NCI-H2029 (cell line): Measurements from ENCODE around the gene GALNT13.
A peak's percentile ranks its signal among the peaks of the same experiment; 100 is the strongest.
"Not testable (repeated sequence)": the region's sequence is repeated elsewhere in the genome, so short reads cannot be mapped to it uniquely, and the experiment has no call there.

ENCODE experiments used
- DNase-seq: peaks from one replicate; lab custom pipeline; 2025; lab: John Stamatoyannopoulos, UW

The GALNT13 gene

DNA sequence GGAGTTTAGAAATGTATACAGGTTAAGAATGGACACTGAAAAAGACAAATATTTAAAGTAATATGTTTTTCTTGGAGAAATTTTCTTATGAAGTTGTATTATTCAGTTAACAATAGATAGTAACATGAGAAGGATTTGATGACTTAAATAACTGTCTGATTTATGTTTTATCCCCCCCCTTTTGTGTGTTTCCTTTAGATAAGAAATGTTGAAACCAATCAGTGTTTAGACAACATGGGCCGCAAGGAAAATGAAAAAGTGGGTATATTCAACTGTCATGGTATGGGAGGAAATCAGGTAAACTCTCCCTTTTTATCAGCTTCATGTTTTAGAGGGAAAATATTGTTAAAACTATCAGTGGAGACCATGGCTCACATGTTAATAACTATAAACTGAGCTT is 537.1 kb downstream of the GALNT13 start:
- no peak for DNase-seq

DNA sequence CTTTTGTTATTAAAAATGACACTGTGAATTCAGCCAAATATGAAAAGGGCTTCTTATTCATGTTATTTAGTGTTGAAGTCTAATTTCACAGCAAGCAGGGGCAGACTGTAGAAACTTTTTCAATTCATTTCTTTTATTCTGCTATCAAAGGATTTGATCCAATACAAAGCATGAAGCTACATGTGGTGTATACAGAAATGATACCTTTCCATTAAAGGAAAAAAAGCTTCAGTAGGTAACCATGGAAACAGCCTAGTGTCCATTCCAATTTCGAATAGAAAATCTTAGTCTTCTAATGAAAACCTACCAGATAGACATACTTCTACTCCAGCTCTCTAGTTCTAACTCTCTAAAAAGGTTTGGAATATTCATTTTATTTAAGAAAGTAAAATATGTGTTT is 550.5 kb downstream of the GALNT13 start:
- no peak for DNase-seq

DNA sequence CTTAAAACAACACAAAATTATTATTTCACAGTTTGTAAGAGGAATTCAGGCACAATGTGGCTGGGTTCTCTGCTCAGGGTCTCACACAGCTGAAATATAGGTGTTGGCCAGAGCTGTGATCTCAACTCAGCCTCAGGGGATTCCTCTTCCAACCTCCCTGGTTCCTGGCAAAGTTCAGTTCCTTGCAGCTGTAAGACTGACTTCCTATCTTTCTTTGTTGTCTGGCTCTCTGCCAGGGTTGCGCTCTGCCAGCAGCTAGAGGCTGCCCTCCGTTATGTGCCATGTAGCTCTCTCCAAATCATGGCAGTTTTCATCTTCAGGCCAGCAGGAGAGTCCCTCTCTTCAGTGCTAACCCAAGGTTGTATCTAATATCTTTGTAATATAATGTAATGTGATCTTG is 554.3 kb downstream of the GALNT13 start:
- DNase-seq: no peak

DNA sequence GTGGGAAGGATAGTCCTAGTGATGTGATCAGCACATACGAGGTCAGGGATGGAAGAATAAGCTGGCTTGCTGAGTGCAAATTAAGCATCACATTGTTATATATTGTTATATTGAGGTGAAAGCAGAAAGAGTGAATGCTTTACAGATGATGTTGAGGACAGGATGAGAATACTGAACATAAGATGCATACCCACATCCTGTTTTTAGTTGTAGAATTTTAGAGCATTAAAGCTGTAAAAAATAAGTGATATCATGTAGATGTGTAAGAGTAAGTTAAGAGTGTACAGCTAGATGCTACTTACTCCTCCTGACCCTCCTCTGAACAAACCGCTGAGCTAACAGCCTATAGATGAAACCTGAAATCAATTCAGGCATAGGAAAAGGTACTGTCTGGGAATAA is 555.7 kb downstream of the GALNT13 start:
- no peak for DNase-seq

- no peak for DNase-seq
These were observed 556.3 kb downstream of the GALNT13 start for GRCh38 chr2:154428022-154428421.

- DNase-seq: no peak
These were observed 561.3 kb downstream of the GALNT13 start for GRCh38 chr2:154433010-154433409.

DNA sequence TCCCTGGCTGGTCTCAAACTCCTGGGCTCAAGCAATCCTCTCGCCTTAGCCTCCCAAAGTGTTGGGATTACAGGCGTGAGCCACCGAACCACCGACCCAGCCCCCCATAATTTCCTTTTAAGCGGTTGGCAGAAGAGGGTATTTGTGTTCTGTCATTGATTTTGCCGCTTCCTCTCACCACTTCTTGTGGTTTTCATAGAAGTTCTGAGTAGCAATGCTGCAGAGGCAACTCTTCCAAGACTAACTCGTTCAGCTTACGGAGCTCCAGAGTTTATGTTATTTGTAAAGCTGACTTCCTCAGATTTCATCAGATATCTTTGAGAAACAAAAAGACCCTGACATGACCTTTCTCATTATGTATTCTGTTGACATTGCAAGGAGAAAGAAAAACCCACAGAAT is 565.4 kb downstream of the GALNT13 start:
- no peak for DNase-seq

- DNase-seq: no peak
These were observed 567.4 kb downstream of the GALNT13 start for GRCh38 chr2:154439156-154439555.

- no peak for DNase-seq
These were observed 572.2 kb downstream of the GALNT13 start for GRCh38 chr2:154443919-154444318.

DNA sequence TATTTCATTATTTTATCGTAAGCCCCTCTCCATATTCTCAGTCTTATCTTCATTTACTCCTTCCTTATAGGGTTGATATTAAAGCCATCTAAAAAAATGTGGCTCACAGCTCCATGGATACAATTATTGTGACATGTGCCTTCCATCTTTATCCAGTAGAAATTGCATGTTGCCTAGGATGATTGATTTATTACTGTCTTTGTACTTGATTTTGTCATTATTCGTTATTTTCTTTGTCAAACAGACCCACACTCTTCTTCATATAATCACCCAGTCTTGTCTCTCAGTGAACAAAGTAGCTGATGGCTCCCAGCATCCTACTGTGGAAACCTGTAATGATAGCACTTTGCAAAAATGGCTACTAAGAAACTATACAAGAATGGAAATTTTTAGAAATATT is 574.6 kb downstream of the GALNT13 start:
- no peak for DNase-seq

- peak; percentile 19 for DNase-seq
These were observed 576.2 kb downstream of the GALNT13 start for GRCh38 chr2:154447727-154448418.

DNA sequence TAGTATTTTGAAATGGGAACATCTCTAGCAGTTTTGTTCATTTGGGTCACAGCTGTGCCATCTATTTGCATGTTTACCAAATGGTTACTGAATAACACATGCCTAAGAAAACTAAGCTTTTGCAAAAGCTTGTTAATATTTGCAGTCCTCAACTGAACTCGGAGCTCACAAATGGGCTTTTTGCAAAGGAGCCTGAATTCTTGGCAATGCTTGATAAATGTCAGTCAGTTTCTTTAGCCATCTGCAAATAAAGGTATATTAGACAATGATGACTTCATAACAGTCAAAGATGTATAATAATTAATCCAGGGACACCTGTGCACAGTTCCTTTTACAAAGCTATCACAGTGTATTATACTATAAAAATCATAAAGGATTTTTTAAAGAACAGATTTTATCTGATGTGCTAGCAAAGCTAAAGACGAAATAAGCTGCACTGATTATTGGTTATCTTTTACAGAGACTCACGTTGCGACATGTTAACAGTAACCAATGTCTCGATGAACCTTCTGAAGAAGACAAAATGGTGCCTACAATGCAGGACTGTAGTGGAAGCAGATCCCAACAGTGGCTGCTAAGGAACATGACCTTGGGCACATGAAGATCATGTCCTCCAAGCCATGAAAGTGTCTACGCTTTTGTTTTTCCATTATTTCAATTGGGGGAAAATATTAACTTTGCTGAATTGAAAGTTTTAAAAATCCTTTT is 578.4 kb downstream of the GALNT13 start:
- DNase-seq: no peak

DNA sequence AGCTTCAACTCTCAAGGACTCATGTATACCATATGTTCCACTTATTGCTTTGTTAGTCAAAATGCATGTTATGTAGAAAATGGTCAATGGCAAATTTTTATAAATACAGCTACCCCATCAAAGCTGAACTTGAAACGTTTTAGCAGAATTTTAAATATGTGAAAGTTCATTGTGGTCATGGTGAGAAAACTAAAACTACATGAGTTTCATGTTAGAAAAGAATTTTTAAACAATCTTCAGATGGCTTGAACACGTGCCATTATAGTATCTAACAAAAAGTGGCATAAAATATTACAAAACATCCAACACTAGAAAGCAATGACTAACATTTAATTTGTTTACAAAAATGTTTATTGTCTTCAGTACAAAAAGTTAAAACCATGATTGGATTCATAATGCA is 580.7 kb downstream of the GALNT13 start:
- no peak for DNase-seq

DNA sequence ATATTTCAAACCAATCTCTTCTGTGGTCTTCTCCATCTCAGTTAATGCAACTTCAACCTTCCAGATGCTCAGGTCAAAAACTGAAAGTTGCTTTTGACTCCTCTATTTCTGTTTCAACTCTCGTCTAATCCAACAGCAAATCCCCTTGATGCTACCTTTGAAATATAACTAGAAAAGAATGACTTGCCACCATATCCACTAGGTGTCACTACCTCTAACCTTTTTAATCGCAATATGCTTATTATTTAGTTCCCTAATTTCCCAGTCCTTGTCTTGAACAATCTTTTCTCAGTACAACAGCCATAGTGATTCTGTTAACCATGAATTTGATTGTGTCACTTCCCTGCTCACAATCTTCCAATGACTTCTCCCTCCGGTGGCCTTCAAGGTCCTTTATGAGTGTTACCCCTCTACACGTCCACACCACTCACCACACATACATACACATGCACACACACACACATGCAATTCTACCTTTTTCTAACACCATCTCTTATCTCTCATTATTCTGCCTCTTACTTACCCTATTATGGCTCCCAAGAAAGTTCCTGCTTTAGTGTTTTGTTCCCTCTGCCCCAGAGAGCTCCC is 581.3 kb downstream of the GALNT13 start:
- DNase-seq: no peak

GRCh38 chr2:154455166-154455565 is 583.4 kb downstream of the GALNT13 start:
- DNase-seq: no peak

DNA sequence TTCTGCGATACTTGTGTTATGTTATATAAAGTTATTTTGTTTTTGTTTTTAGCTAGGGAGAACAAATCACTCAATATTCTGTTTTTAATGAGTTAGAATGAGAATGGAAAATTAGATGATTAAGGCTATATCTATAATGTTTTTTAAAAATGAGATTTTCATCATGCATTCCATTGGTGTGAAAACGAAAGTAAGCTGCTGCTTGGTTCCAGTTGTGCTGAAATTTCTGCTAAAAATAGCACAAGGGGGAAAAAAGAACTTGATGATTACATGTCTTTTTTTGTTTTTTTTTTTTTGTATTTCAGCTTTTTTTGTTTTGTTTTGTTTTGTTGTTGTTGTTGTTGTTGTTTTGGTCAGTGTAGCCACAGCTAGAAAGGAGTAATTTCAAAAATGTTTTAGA is 584.1 kb downstream of the GALNT13 start:
- no peak for DNase-seq

GRCh38 chr2:154457286-154457685 is 585.6 kb downstream of the GALNT13 start:
- no peak for DNase-seq

DNA sequence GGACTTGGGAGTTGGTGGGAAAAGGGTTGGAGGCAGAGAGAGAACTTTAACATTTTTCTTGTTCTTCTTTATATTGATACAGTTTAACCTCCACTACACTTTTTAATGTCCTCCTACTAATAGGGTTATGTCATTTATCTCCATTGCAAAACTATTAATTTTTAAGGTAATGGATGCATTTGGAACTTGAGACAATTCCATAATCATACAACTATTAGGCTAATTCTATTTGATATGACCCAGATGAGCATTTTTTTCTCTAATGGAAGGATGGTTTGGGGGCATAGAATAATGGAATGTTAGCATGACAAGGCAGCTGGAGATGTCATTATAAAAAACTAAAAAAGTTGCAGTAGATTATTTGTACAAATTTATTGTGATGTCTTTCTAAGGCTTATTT is 587.6 kb downstream of the GALNT13 start:
- DNase-seq: no peak

- no peak for DNase-seq
These were observed 590.9 kb downstream of the GALNT13 start for GRCh38 chr2:154462634-154463033.

- no peak for DNase-seq
These were observed 594.5 kb downstream of the GALNT13 start for GRCh38 chr2:154466226-154466625.

- DNase-seq: no peak
These were observed 598.7 kb downstream of the GALNT13 start for GRCh38 chr2:154470376-154470775.

DNA sequence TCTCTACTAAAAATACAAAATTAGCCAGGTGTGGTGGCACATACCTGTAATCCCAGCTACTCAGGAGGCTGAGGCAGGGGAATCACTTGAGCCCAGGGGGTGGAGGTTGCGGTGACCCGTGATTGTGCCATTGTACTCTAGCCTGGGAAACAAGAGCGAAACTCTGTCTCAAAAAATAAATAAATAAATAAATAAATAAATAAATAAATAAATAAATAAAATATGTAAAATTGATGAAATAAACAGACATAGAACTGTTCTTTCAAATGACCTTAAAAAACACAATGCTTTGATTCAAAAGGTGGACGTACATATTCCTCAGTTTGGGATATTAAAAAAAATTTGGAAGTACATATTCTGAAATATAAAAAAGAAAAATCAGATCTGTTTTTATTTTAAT is 599.8 kb downstream of the GALNT13 start:
- not testable (repeated sequence) for DNase-seq

DNA sequence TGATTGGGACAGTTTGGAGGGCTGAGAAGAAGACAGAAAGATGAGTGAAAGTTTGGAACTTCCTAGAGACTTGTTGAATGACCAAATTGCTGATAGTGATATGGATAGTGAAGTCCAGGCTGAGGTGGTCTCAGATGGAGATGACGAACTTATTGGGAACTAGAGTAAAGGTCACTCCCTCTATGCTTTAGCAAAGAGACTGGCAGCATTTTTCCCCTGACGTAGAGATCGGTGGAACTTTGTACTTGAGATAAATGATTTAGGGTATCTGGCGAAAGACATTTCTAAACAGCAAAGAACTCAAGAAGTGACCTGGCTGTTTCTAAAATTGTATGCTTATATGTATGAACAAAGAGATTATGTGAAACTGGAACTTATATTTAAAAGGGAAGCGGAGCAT is 605.6 kb downstream of the GALNT13 start:
- no peak for DNase-seq
